ENCODE data around the gene KCTD1. TPM values are rescaled to one million over a fixed set of nuclear protein-coding genes. Genes with fewer than 3 reads are reported as not detected.

KCTD1 gene
- total and polyA plus RNA-seq, 2 donors (not counting 1 experiment from before 2014, with no cell fraction given): 2.3 to 5.0 TPM

DNA sequence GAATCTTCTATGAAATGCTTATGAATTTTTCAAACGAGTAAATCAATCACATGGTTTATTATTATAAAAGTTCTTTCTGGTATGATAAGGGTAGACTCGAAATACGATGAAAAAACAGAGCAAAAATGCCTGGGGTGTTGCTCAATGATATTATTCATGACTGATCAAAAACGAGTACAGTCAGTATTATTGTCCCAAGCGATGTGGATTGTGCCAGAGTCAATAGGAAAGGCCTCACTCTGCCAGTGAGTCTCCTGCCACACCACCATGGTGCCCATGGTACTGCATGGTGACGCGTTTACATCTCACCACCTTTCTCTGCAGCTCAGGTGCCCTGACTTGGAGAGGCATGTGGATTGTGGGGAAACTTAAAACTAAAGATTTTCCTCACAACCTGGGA is 58.5 kb downstream of the KCTD1 start:
- H3K4me2 ChIP-seq (replicated peaks; ENCODE audit: low read depth, low read length, poor library complexity, severe bottlenecking): no peak overlapping the region
- no peaks in the 10 kb centered on the region for H3K79me2 ChIP-seq (ENCODE audit: control insufficient read depth, insufficient read depth, low read length)
- no peaks in the 10 kb centered on the region for H3K27me3 ChIP-seq (replicated peaks in 1 of 4; ENCODE audit: control extremely low read depth in 1 of 4, control insufficient read depth in 3 of 4, insufficient read depth in 4 of 4, low read length in 3 of 4)
- ChIA-PET CTCF (no interaction called here), POLR2A (no interaction called here)
- Mint-ChIP-seq H3K27me3 (no peaks in the 10 kb centered on the region), H3K4me1 (no peaks in the 10 kb centered on the region), H3K9me3 (ENCODE audit: insufficient read depth) (no peaks in the 10 kb centered on the region), H3K27ac (no peak overlapping the region), H3K4me3 (no peak overlapping the region)
- H3K36me3 ChIP-seq (replicated peaks in 1 of 2; ENCODE audit: control extremely low read depth in 1 of 2, control insufficient read depth in 1 of 2, extremely low read depth in 1 of 2, insufficient read depth in 2 of 2, low read length in 1 of 2): no peaks in the 10 kb centered on the region
- intact Hi-C loops (cut with micrococcal nuclease): no loop called here
- no peak overlapping the region for H3K27ac ChIP-seq (ENCODE audit: low read length in 2 of 2)
- no peaks in the 10 kb centered on the region for H3K4me1 ChIP-seq (ENCODE audit: control insufficient read depth in 2 of 2, insufficient read depth in 2 of 2, low read length in 2 of 2)
- DNase-seq: no peak
- H3K9ac ChIP-seq (ENCODE audit: low read length): no peak overlapping the region
- H3K9me3 ChIP-seq (ENCODE audit: control extremely low read depth in 1 of 3, control insufficient read depth in 2 of 3, insufficient read depth in 1 of 3, low read length in 2 of 3): no peaks in the 10 kb centered on the region
- ATAC-seq (ENCODE audit: low read depth): no peak
- H3K4me3 ChIP-seq (ENCODE audit: control extremely low read depth in 1 of 5, extremely low read depth in 1 of 5, insufficient read depth in 1 of 5, low read depth in 2 of 5, low read length in 4 of 5): no peak overlapping the region
- no peaks in the 10 kb centered on the region for H4K20me1 ChIP-seq (ENCODE audit: control insufficient read depth, insufficient read depth, low read length, poor library complexity, severe bottlenecking)
- no peak overlapping the region for H2AFZ ChIP-seq (ENCODE audit: insufficient read depth, low read depth, low read length, poor library complexity, severe bottlenecking)
- WGBS (ENCODE audit: insufficient coverage): 94% methylated on average over 3 of the region's 7 CpGs
- no peak for TF ChIP-seq EZH2 (IDR thresholded peaks at IDR 0.05; ENCODE audit: borderline replicate concordance, insufficient read depth, low read depth, low read length, poor library complexity, severe bottlenecking)
- TF ChIP-seq, protein P1, sequence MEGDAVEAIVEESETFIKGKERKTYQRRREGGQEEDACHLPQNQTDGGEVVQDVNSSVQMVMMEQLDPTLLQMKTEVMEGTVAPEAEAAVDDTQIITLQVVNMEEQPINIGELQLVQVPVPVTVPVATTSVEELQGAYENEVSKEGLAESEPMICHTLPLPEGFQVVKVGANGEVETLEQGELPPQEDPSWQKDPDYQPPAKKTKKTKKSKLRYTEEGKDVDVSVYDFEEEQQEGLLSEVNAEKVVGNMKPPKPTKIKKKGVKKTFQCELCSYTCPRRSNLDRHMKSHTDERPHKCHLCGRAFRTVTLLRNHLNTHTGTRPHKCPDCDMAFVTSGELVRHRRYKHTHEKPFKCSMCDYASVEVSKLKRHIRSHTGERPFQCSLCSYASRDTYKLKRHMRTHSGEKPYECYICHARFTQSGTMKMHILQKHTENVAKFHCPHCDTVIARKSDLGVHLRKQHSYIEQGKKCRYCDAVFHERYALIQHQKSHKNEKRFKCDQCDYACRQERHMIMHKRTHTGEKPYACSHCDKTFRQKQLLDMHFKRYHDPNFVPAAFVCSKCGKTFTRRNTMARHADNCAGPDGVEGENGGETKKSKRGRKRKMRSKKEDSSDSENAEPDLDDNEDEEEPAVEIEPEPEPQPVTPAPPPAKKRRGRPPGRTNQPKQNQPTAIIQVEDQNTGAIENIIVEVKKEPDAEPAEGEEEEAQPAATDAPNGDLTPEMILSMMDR (IDR thresholded peaks at IDR 0.05): no peak

DNA sequence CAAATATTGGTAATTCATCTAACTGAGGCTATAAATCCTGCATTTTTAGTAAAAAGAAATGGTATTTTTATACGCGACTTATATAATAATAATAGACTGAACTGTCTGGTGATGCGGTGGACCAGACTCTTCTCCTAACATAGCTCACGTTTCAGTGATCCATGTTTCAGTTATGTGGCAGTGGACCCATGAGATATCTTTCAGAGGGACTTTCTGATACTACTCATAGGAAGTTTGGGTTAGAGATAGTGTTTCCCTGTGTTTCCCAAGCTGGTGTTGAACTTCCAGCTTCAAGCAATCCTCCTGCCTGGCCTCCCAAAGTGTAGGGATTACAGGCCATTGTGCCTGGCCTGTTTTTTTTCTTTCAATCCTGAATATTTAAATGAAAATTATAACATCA is 59.2 kb downstream of the KCTD1 start:
- CTCF ChIA-PET: no interaction called here
- intact Hi-C loops (cut with micrococcal nuclease): no loop called here
- no peak overlapping the region for H3K9ac ChIP-seq (ENCODE audit: low read length)
- no peaks in the 10 kb centered on the region for H3K27me3 ChIP-seq (replicated peaks in 1 of 4; ENCODE audit: control extremely low read depth in 1 of 4, control insufficient read depth in 3 of 4, insufficient read depth in 4 of 4, low read length in 3 of 4)
- H3K4me3 ChIP-seq (ENCODE audit: control extremely low read depth in 1 of 5, extremely low read depth in 1 of 5, insufficient read depth in 1 of 5, low read depth in 2 of 5, low read length in 4 of 5): no peak overlapping the region
- Mint-ChIP-seq H3K9me3 (ENCODE audit: insufficient read depth) (no peaks in the 10 kb centered on the region), H3K4me3 (no peak overlapping the region), H3K27ac (no peak overlapping the region), H3K27me3 (no peaks in the 10 kb centered on the region), H3K4me1 (no peaks in the 10 kb centered on the region)
- no peak overlapping the region for H3K4me2 ChIP-seq (replicated peaks; ENCODE audit: low read depth, low read length, poor library complexity, severe bottlenecking)
- ATAC-seq (ENCODE audit: low read depth) (no peak), DNase-seq (no peak)
- H4K20me1 ChIP-seq (ENCODE audit: control insufficient read depth, insufficient read depth, low read length, poor library complexity, severe bottlenecking): no peaks in the 10 kb centered on the region
- no peak for TF ChIP-seq EZH2 (IDR thresholded peaks at IDR 0.05; ENCODE audit: borderline replicate concordance, insufficient read depth, low read depth, low read length, poor library complexity, severe bottlenecking)
- TF ChIP-seq, protein P1 (IDR thresholded peaks at IDR 0.05): no peak
- no peak overlapping the region for H3K27ac ChIP-seq (ENCODE audit: low read length in 2 of 2)
- POLR2A ChIA-PET: no interaction called here
- WGBS (ENCODE audit: insufficient coverage): no CpG with 5 or more reads among the region's 4 CpGs
- no peaks in the 10 kb centered on the region for H3K79me2 ChIP-seq (ENCODE audit: control insufficient read depth, insufficient read depth, low read length)
- no peaks in the 10 kb centered on the region for H3K4me1 ChIP-seq (ENCODE audit: control insufficient read depth in 2 of 2, insufficient read depth in 2 of 2, low read length in 2 of 2)
- H3K9me3 ChIP-seq (ENCODE audit: control extremely low read depth in 1 of 3, control insufficient read depth in 2 of 3, insufficient read depth in 1 of 3, low read length in 2 of 3): no peaks in the 10 kb centered on the region
- H2AFZ ChIP-seq (ENCODE audit: insufficient read depth, low read depth, low read length, poor library complexity, severe bottlenecking): no peak overlapping the region
- H3K36me3 ChIP-seq (replicated peaks in 1 of 2; ENCODE audit: control extremely low read depth in 1 of 2, control insufficient read depth in 1 of 2, extremely low read depth in 1 of 2, insufficient read depth in 2 of 2, low read length in 1 of 2): no peaks in the 10 kb centered on the region

Measured in B cell (primary cell).